Fibroblast of the aortic adventitia (primary cell): ENCODE results near the gene TEX28. TPM values are rescaled to one million over a fixed set of nuclear protein-coding genes. Genes with fewer than 3 reads are reported as not detected.
"Not testable (repeated sequence)": the region's sequence is repeated elsewhere in the genome, so short reads cannot be mapped to it uniquely, and the experiment has no call there.

ENCODE experiments used
- DNase-seq: peaks from one replicate; pipeline ENCODE4 v3.0.0-alpha.2; 2010; ENCODE audit warnings: low read depth
- H3K4me3 ChIP-seq: 2 replicates; pipeline ENCODE4 v1.5.1; 2011; ENCODE audit warnings: low read depth, mild to moderate bottlenecking, control low read depth, low read length, moderate library complexity
- CTCF ChIP-seq: IDR thresholded peaks from 2 replicates; pipeline ENCODE4 v1.5.1; 2011; ENCODE audit warnings: mild to moderate bottlenecking, low read length, control low read depth, inconsistent platforms; ENCODE audit not compliant: insufficient read depth
- total RNA-seq: library from RNA; depleted of rRNA; stranded (reverse); fragments of >200 nt; gene quantifications from 2 replicates; pipeline ENCODE4 v1.2.3, GENCODE V29; 2012; ENCODE audit warnings: low replicate concordance

TEX28 gene
- not detected in 2 replicates for total RNA-seq

GRCh38 chrX:154294791-154295574, at the start of gene TEX28:
TEX28 (minus strand) TSS chrX:154295124; CDS start chrX:154292117, 3,007 bp downstream.
- DNase-seq, result no peak
- H3K4me3 ChIP-seq, result no peak within 1 kb of the TSS
- TF ChIP-seq CTCF, result no peak

- DNase-seq, H3K4me3 ChIP-seq: not testable (repeated sequence)
Observed at GRCh38 chrX:154343620-154344019, 48.7 kb upstream of the TEX28 start.

GRCh38 chrX:154343063-154343462, 48.1 kb upstream of the TEX28 start:
- DNase-seq, H3K4me3 ChIP-seq: not testable (repeated sequence)

GRCh38 chrX:154341399-154342298, 46.7 kb upstream of the TEX28 start:
- H3K4me3 ChIP-seq, DNase-seq: not testable (repeated sequence)

- no peak for TF ChIP-seq CTCF
- H3K4me3 ChIP-seq, result no peak overlapping the region
- DNase-seq, result no peak
Observed at GRCh38 chrX:154334496-154334895, 39.6 kb upstream of the TEX28 start.

- DNase-seq, result no peak
Observed at GRCh38 chrX:154333837-154334271, 38.9 kb upstream of the TEX28 start.

GRCh38 chrX:154333116-154333515, 38.2 kb upstream of the TEX28 start:
- no peak for TF ChIP-seq CTCF
- DNase-seq, result no peak
- H3K4me3 ChIP-seq, result no peak overlapping the region

More at GRCh38 chrX:154333837-154334271, 38.9 kb upstream of the TEX28 start:
- no peak for TF ChIP-seq CTCF
- H3K4me3 ChIP-seq, result no peak overlapping the region

GRCh38 chrX:154332561-154332960, 37.6 kb upstream of the TEX28 start:
- DNase-seq, result no peak
- TF ChIP-seq CTCF, result no peak

More at GRCh38 chrX:154332561-154332960, 37.6 kb upstream of the TEX28 start:
- no peak overlapping the region for H3K4me3 ChIP-seq
